Measurements from ENCODE around the gene RPS6KA5.

GRCh38 chr14:91063119-91063518 lies 2.7 kb upstream of the RPS6KA5 start:
- TF ChIP-seq CTCF (IDR thresholded peaks at IDR 0.05) (no peak), POLR2A (IDR thresholded peaks at IDR 0.05) (no peak)

Measured in uterus (tissue), 2 donors.